GM12878 (cell line): ENCODE measurements around the gene PRDM16. TPM values are rescaled to one million over a fixed set of nuclear protein-coding genes. Genes with fewer than 3 reads are reported as not detected.

ENCODE experiments used
- ATAC-seq: fragments of 200-7000 bp; cut with Tn5 transposase; 3 replicates; pipeline ENCODE4 v1.9.1; 2020; ENCODE audit warnings: mild to moderate bottlenecking, moderate library complexity
- BruUV-seq: library from RNA; stranded (reverse); fragments of 400-500 nt; replicated peaks from 2 replicates; lab custom pipeline; 2021; lab: Mats Ljungman, UMichigan
- CTCF ChIA-PET: fragments of 300-600 bp; sonication (Branson Sonifier 250); formaldehyde crosslinking; extraction: SDS; loops from one replicate; lab custom pipeline; 2021; ENCODE audit warnings: inconsistent platforms; lab: Yijun Ruan, JAX
- POLR2A ChIA-PET: fragments of 350-600 bp; formaldehyde crosslinking; extraction: SDS; loops from one replicate; lab custom pipeline; 2021; ENCODE audit warnings: inconsistent platforms; lab: Charles Lee
- RAD21 ChIA-PET: fragments of 300-600 bp; sonication (Branson Sonifier 250); formaldehyde crosslinking; loops from one replicate; lab custom pipeline; 2023; ENCODE audit warnings: antibody characterized with exemption; ENCODE audit not compliant: unreplicated experiment; lab: Charles Lee
- SMC1A ChIA-PET: fragments of 300-600 bp; sonication (Branson Sonifier 250); formaldehyde crosslinking; loops from one replicate; lab custom pipeline; 2023; ENCODE audit not compliant: unreplicated experiment, uncharacterized antibody; lab: Charles Lee
- DNase-seq: peaks from one replicate; pipeline ENCODE4 v3.0.0-alpha.2; 2011; ENCODE audit warnings: low read depth, low spot score
- FAIRE-seq: peaks from 3 replicates; lab custom pipeline; 2011; peaks lifted over from hg19 to GRCh38; lab: Jason Lieb, UNC
- H2AFZ ChIP-seq: 2 replicates; pipeline ENCODE4 v1.6.0; 2011; ENCODE audit warnings: low read depth, low read length, control low read depth; ENCODE audit not compliant: control insufficient read depth
- H3K27ac ChIP-seq: 2 replicates; pipeline ENCODE4 v1.5.1; 2011; ENCODE audit warnings: control low read depth; ENCODE audit not compliant: control insufficient read depth, insufficient read depth
- H3K27me3 ChIP-seq, 2 experiments: replicated peaks in 1 of 2; 2 replicates each; pipeline versions ENCODE4 v1.6.0 to v1.6.1; 2011; ENCODE audit warnings: low read length in 1 of 2; ENCODE audit not compliant: control insufficient read depth in 2 of 2, insufficient read depth in 2 of 2
- H3K36me3 ChIP-seq, 2 experiments: 2 replicates each; pipeline ENCODE4 v1.5.1; 2011; ENCODE audit warnings: low read length in 1 of 2; ENCODE audit not compliant: control insufficient read depth in 2 of 2, insufficient read depth in 2 of 2
- H3K4me1 ChIP-seq: 2 replicates; pipeline ENCODE4 v1.6.1; 2011; ENCODE audit warnings: mild to moderate bottlenecking, low read length, moderate library complexity, mixed read lengths; ENCODE audit not compliant: control insufficient read depth, insufficient read depth
- H3K4me2 ChIP-seq: 2 replicates; pipeline ENCODE4 v1.6.0; 2011; ENCODE audit warnings: control low read depth; ENCODE audit not compliant: control insufficient read depth, insufficient read depth
- H3K4me3 ChIP-seq: fragments of 200-600 bp; sonication (generic); 2 replicates; pipeline ENCODE4 v1.5.1; 2016
- H3K79me2 ChIP-seq: 2 replicates; pipeline ENCODE4 v1.6.0; 2011; ENCODE audit warnings: low read length; ENCODE audit not compliant: control insufficient read depth, insufficient read depth
- H3K9ac ChIP-seq: 2 replicates; pipeline ENCODE4 v1.8.0; 2011; ENCODE audit warnings: low read length, control low read depth, mixed read lengths; ENCODE audit not compliant: control insufficient read depth, insufficient read depth
- H3K9me3 ChIP-seq: replicated peaks from 3 replicates; pipeline ENCODE4 v1.5.1; 2011; ENCODE audit warnings: mild to moderate bottlenecking, low read length; ENCODE audit not compliant: control insufficient read depth, insufficient read depth
- H4K20me1 ChIP-seq: 2 replicates; pipeline ENCODE4 v1.6.0; 2011; ENCODE audit not compliant: control insufficient read depth, insufficient read depth
- CHD2 ChIP-seq: IDR thresholded peaks from 2 replicates; pipeline ENCODE4 v1.6.1; 2011; ENCODE audit warnings: low read depth, low read length, improper control_type of control experiment, borderline replicate concordance
- KLF5 ChIP-seq: fragments of 450-650 bp; IDR thresholded peaks from 2 replicates; pipeline ENCODE4 v1.6.1; 2014; ENCODE audit warnings: mild to moderate bottlenecking; ENCODE audit not compliant: partially characterized antibody
- LARP7 ChIP-seq: fragments of 450-650 bp; IDR thresholded peaks from 2 replicates; pipeline ENCODE4 v1.6.1; 2017; ENCODE audit warnings: mild to moderate bottlenecking
- MTA3 ChIP-seq: IDR thresholded peaks from 2 replicates; pipeline ENCODE4 v1.6.1; 2012; ENCODE audit warnings: low read length, inconsistent platforms, borderline replicate concordance
- PML ChIP-seq: IDR thresholded peaks from 2 replicates; pipeline ENCODE4 v1.6.1; 2012; ENCODE audit warnings: low read length, inconsistent platforms
- WRNIP1 ChIP-seq: IDR thresholded peaks from 2 replicates; pipeline ENCODE4 v1.6.1; 2011; ENCODE audit warnings: low read depth, low read length, improper control_type of control experiment, borderline replicate concordance
- WGBS: methylation state at CpG from one replicate; pipeline ENCODE4 v1.1.6; 2016; ENCODE audit warnings: low lambda C conversion rate; ENCODE audit not compliant: insufficient replicate concordance, insufficient coverage; ENCODE audit errors: missing lambda C conversion rate; 5-methylcytosine and 5-hydroxymethylcytosine counted together
- in situ Hi-C: fragments of 300-500 bp; cut with MboI; formaldehyde crosslinking; loops from 9 replicates; pipeline ENCODE4 v1.14.3; 2018; ENCODE audit warnings: mixed read lengths
- intact Hi-C: fragments of 100-400 bp; cut with micrococcal nuclease; formaldehyde crosslinking; loops from one replicate; pipeline ENCODE4 v1.14.2; 2022; ENCODE audit not compliant: unreplicated experiment
- polyA plus RNA-seq, 11 experiments: library from polyadenylated mRNA; depleted of rRNA in 4 of 11; unstranded in 6 of 11; stranded (reverse) in 5 of 11; fragments of >200 nt; fragmentation: Nextera tagmentation in 4 of 11; fragmentation: Illumina TruSeq in 1 of 11; extraction: Ambion mirVana in 4 of 11; extraction: Trizol in 1 of 11; gene quantifications; 1 replicate in 1 of 11; 2 replicates in 10 of 11; pipeline versions ENCODE4 v1.2.1 to v1.2.3, GENCODE V29; 2011 to 2016; ENCODE audit warnings: inconsistent platforms in 2 of 11, missing spikeins in 2 of 11, low read depth in 1 of 11
- total RNA-seq, 4 experiments: library from RNA; depleted of rRNA in 3 of 4; stranded (reverse); fragments of >200 nt in 3 of 4; fragmentation: Illumina TruSeq in 1 of 4; extraction: Trizol in 1 of 4; gene quantifications; 2 replicates each; pipeline versions ENCODE4 v1.2.1 to v1.2.3, GENCODE V29; 2013 to 2021
- TF ChIP-seq, protein P1 (sequence below): fragments of 450-650 bp; IDR thresholded peaks from 2 replicates; pipeline ENCODE4 v1.6.1; 2017; ENCODE audit warnings: mild to moderate bottlenecking
- TF ChIP-seq, protein P2 (sequence below): fragments of 150-350 bp; IDR thresholded peaks from 2 replicates; pipeline ENCODE4 v1.6.1; 2014; ENCODE audit warnings: mild to moderate bottlenecking, low read depth, low read length
- TF ChIP-seq, protein P3 (sequence below): IDR thresholded peaks from 2 replicates; pipeline ENCODE4 v1.6.1; 2012; ENCODE audit warnings: low read depth, low read length, improper control_type of control experiment

PRDM16 gene
- total and polyA plus RNA-seq, 10 of the 15 experiments (the other 5 are each of a cell fraction or from before 2014, with no cell fraction given) = 0.03 TPM; not detected in 9

DNA sequence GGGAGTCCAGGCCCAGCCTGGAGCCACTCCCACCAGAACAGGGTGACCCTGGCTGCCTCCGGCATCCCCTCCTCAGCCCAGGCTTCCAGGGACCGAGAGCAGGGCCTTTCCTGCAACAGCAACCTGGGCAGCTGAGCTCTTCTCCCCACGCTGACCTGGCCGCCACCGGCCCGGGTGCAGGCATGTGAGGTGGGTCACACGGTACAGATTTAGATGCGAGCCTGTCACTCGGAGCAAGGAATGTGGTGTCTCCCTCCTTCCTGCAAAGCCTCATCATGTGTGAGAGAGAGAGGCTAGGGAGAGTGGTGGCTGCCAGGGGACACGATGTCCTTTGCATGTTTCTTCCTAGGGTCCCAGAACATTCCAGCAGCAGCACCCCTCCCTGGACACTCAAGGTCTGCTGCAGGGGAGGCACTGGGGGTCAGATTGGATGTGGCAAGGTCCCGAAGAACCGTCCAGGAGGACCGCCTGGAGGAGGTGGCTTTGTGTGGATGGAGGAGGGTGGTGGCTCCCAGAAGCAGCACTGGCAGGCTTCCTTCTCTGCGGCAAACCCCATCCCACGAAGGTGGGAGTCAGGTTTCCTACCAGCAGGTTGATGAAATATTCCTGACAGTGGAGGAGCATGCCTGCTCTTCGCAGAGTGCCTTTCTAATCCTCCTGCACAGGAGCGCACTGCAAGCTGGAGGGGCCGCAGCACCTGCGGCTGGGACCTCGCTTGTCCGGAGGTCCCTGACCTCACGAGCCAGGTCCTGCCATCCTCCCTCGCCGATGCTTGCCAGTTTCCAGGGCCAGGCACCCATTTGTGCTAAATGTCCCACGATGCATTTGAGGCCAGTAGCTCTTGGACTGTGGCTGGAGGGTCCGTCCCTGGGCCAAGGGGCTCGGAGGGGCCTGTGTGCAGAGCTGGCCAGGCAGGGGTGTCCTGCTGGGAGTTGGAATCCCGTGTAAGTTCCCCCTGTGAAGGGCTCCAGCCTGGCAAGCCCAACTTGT lies 68.4 kb downstream of the PRDM16 start:
- RAD21 ChIA-PET = no interaction called here
- CTCF ChIA-PET = no interaction called here
- H3K79me2 ChIP-seq = no peaks in the 10 kb centered on the region
- POLR2A ChIA-PET = no interaction called here
- H3K4me3 ChIP-seq = no peak overlapping the region
- no TSS peak for BruUV-seq
- H3K36me3 ChIP-seq = no peaks in the 10 kb centered on the region
- no peaks in the 10 kb centered on the region for H4K20me1 ChIP-seq
- in situ Hi-C loops (no loop called here), intact Hi-C loops (no loop called here)
- SMC1A ChIA-PET = no interaction called here
- 49% methylated on average over 28 of the region's 28 CpGs for WGBS
- ATAC-seq (no peak), DNase-seq (no peak), FAIRE-seq (no peak)
- no peak for TF ChIP-seq WRNIP1
- no peak for TF ChIP-seq PML
- TF ChIP-seq, protein P1, sequence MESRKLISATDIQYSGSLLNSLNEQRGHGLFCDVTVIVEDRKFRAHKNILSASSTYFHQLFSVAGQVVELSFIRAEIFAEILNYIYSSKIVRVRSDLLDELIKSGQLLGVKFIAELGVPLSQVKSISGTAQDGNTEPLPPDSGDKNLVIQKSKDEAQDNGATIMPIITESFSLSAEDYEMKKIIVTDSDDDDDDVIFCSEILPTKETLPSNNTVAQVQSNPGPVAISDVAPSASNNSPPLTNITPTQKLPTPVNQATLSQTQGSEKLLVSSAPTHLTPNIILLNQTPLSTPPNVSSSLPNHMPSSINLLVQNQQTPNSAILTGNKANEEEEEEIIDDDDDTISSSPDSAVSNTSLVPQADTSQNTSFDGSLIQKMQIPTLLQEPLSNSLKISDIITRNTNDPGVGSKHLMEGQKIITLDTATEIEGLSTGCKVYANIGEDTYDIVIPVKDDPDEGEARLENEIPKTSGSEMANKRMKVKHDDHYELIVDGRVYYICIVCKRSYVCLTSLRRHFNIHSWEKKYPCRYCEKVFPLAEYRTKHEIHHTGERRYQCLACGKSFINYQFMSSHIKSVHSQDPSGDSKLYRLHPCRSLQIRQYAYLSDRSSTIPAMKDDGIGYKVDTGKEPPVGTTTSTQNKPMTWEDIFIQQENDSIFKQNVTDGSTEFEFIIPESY = no peak
- TF ChIP-seq, protein P2, sequence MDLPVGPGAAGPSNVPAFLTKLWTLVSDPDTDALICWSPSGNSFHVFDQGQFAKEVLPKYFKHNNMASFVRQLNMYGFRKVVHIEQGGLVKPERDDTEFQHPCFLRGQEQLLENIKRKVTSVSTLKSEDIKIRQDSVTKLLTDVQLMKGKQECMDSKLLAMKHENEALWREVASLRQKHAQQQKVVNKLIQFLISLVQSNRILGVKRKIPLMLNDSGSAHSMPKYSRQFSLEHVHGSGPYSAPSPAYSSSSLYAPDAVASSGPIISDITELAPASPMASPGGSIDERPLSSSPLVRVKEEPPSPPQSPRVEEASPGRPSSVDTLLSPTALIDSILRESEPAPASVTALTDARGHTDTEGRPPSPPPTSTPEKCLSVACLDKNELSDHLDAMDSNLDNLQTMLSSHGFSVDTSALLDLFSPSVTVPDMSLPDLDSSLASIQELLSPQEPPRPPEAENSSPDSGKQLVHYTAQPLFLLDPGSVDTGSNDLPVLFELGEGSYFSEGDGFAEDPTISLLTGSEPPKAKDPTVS = no peak
- TF ChIP-seq CHD2 = no peak
- TF ChIP-seq, protein P3, sequence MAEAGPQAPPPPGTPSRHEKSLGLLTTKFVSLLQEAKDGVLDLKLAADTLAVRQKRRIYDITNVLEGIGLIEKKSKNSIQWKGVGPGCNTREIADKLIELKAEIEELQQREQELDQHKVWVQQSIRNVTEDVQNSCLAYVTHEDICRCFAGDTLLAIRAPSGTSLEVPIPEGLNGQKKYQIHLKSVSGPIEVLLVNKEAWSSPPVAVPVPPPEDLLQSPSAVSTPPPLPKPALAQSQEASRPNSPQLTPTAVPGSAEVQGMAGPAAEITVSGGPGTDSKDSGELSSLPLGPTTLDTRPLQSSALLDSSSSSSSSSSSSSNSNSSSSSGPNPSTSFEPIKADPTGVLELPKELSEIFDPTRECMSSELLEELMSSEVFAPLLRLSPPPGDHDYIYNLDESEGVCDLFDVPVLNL = no peak
- TF ChIP-seq LARP7 = no peak
- no peak for TF ChIP-seq MTA3
- TF ChIP-seq KLF5 = no peak
- H3K27ac ChIP-seq = no peak overlapping the region
- no peak overlapping the region for H3K9ac ChIP-seq
- H3K9me3 ChIP-seq = no peaks in the 10 kb centered on the region
- no peaks in the 10 kb centered on the region for H3K4me1 ChIP-seq
- no peak overlapping the region for H2AFZ ChIP-seq
- no peaks in the 10 kb centered on the region for H3K27me3 ChIP-seq
- no peak overlapping the region for H3K4me2 ChIP-seq
